ENCODE results near the gene CMSS1.

The CMSS1 gene

GRCh38 chr3:99903869-99904268 lies 86.2 kb downstream of the CMSS1 start:
- no peak for DNase-seq (ENCODE audit: low spot score)

- DNase-seq (ENCODE audit: low spot score) = no peak
Measured at GRCh38 chr3:99907959-99908544, 90.4 kb downstream of the CMSS1 start.

- no peak for DNase-seq (ENCODE audit: low spot score)
Measured at GRCh38 chr3:99909714-99910495, 92.2 kb downstream of the CMSS1 start.

- DNase-seq (ENCODE audit: low spot score) = no peak
Measured at GRCh38 chr3:99910752-99911290, 93.2 kb downstream of the CMSS1 start.

GRCh38 chr3:99911433-99911832 lies 93.8 kb downstream of the CMSS1 start:
- DNase-seq (ENCODE audit: low spot score) = no peak

- no peak for DNase-seq (ENCODE audit: low spot score)
Measured at GRCh38 chr3:99915906-99916432, 98.3 kb downstream of the CMSS1 start.

GRCh38 chr3:99918715-99919114 lies 101.1 kb downstream of the CMSS1 start:
- no peak for DNase-seq (ENCODE audit: low spot score)

- no peak for DNase-seq (ENCODE audit: low spot score)
Measured at GRCh38 chr3:99919694-99920093, 102.0 kb downstream of the CMSS1 start.

GRCh38 chr3:99920481-99921376 lies 103.1 kb downstream of the CMSS1 start:
- no peak for DNase-seq (ENCODE audit: low spot score)

GRCh38 chr3:99921377-99921695 lies 103.7 kb downstream of the CMSS1 start:
- no peak for DNase-seq (ENCODE audit: low spot score)

- DNase-seq (ENCODE audit: low spot score) = no peak
Measured at GRCh38 chr3:99921986-99922385, 104.3 kb downstream of the CMSS1 start.

- DNase-seq (ENCODE audit: low spot score) = no peak
Measured at GRCh38 chr3:99923873-99924272, 106.2 kb downstream of the CMSS1 start.

GRCh38 chr3:99925584-99926230 lies 108.0 kb downstream of the CMSS1 start:
- DNase-seq (ENCODE audit: low spot score) = no peak

- DNase-seq (ENCODE audit: low spot score) = no peak
Measured at GRCh38 chr3:99927671-99928457, 110.2 kb downstream of the CMSS1 start.

GRCh38 chr3:99928771-99929744 lies 111.4 kb downstream of the CMSS1 start:
- no peak for DNase-seq (ENCODE audit: low spot score)

GRCh38 chr3:99929745-99930139 lies 112.1 kb downstream of the CMSS1 start:
- DNase-seq (ENCODE audit: low spot score) = no peak

GRCh38 chr3:99931059-99931458 lies 113.4 kb downstream of the CMSS1 start:
- no peak for DNase-seq (ENCODE audit: low spot score)

- DNase-seq (ENCODE audit: low spot score) = no peak
Measured at GRCh38 chr3:99933971-99934750, 116.5 kb downstream of the CMSS1 start.
